ENCODE measurements around the gene GLRA1. TPM values are rescaled to one million over a fixed set of nuclear protein-coding genes. Genes with fewer than 3 reads are reported as not detected.
A peak's percentile ranks its signal among the peaks of the same experiment; 100 is the strongest.

GLRA1 gene
- polyA plus RNA-seq, 3 donors = not detected

DNA sequence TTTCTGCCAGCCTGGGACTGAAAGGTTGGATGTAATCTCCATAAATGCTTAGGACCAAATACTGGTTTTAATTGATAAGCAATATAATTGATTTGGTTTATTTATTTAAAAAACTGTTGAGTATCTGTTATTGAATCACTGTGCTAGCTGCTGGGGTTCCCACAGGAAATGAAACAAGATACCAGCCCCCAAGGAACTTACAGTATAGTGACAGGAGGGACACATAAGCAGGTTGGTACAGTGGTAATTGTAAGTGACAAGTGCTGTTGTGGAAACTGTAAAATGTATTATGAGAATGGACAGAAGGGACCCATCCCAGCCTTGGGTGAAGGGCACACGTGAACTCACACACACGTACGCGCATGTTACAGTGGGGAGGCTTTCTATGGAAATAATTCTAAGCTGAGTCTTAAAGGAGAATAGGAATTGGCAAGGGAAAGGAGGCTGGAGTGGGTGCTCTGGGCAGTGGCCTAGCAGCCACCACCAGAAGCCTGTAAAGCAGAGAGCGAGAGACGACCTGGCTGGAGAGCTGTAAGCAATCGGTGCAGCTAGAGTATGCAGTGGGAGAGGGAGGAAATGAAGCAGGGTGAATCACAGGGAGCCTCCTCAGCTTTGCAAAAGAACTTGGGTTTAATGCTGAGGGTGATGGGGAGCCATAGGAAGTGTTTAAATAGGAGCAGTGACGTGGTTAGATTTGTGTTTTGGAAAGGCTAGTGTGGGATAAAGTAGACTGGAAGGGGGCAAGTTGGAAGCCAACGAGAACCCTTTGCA, 39.3 kb downstream of the GLRA1 start:
- H3K9me3 Mint-ChIP-seq = peaks cover 0 to 7% (median 0%) of the 10 kb centered on the region in 7 donors
- intact Hi-C loops (cut with micrococcal nuclease) = no loop called here
- Histone ChIP-seq H3K36me3 (replicated peaks in 1 of 2; ENCODE audit: control insufficient read depth in 1 of 2, insufficient read depth in 2 of 2, low read length in 2 of 2) (no peaks in the 10 kb centered on the region), H3K4me3 (replicated peaks in 1 of 3; ENCODE audit: low read depth in 2 of 3, low read length in 3 of 3) (no peak overlapping the region), H3K9ac (ENCODE audit: insufficient read depth, low read length, poor library complexity, severe bottlenecking) (no peak overlapping the region), H3K4me1 (ENCODE audit: control insufficient read depth in 1 of 2, insufficient read depth in 2 of 2, low read length in 2 of 2) (no peaks in the 10 kb centered on the region), H3K4me2 (replicated peaks; ENCODE audit: extremely low read depth, low read length, poor library complexity, severe bottlenecking) (no peak overlapping the region), H3K79me2 (ENCODE audit: insufficient read depth, low read length) (no peaks in the 10 kb centered on the region), H2AFZ (ENCODE audit: insufficient read depth, low read depth, low read length, poor library complexity, severe bottlenecking) (no peak overlapping the region), H3K9me3 (replicated peaks in 1 of 2; ENCODE audit: control insufficient read depth in 1 of 2, insufficient read depth in 1 of 2, low read length in 2 of 2) (no peaks in the 10 kb centered on the region), H3K27ac (ENCODE audit: low read depth in 1 of 2, low read length in 2 of 2) (no peak overlapping the region), H4K20me1 (ENCODE audit: insufficient read depth, low read length) (no peaks in the 10 kb centered on the region), H3K27me3 (ENCODE audit: control insufficient read depth in 2 of 2, insufficient read depth in 2 of 2, low read length in 2 of 2) (no peaks in the 10 kb centered on the region)
- no peak for DNase-seq
- H3K36me3 Mint-ChIP-seq = no peaks in the 10 kb centered on the region
- H3K27me3 Mint-ChIP-seq (ENCODE audit: low read depth in 3 of 3) = peaks cover 3 to 6% (median 3%) of the 10 kb centered on the region in 3 donors
- peak overlapping the region in 1 of 7 donors; percentile 14 for H3K27ac Mint-ChIP-seq
- no peak overlapping the region for H3K4me3 Mint-ChIP-seq
- TF ChIP-seq, protein P1, sequence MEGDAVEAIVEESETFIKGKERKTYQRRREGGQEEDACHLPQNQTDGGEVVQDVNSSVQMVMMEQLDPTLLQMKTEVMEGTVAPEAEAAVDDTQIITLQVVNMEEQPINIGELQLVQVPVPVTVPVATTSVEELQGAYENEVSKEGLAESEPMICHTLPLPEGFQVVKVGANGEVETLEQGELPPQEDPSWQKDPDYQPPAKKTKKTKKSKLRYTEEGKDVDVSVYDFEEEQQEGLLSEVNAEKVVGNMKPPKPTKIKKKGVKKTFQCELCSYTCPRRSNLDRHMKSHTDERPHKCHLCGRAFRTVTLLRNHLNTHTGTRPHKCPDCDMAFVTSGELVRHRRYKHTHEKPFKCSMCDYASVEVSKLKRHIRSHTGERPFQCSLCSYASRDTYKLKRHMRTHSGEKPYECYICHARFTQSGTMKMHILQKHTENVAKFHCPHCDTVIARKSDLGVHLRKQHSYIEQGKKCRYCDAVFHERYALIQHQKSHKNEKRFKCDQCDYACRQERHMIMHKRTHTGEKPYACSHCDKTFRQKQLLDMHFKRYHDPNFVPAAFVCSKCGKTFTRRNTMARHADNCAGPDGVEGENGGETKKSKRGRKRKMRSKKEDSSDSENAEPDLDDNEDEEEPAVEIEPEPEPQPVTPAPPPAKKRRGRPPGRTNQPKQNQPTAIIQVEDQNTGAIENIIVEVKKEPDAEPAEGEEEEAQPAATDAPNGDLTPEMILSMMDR (IDR thresholded peaks at IDR 0.05) = no peak
- 81% methylated on average over 9 of the region's 9 CpGs for WGBS (ENCODE audit: insufficient coverage)
- H3K4me1 Mint-ChIP-seq = no peaks in the 10 kb centered on the region

DNA sequence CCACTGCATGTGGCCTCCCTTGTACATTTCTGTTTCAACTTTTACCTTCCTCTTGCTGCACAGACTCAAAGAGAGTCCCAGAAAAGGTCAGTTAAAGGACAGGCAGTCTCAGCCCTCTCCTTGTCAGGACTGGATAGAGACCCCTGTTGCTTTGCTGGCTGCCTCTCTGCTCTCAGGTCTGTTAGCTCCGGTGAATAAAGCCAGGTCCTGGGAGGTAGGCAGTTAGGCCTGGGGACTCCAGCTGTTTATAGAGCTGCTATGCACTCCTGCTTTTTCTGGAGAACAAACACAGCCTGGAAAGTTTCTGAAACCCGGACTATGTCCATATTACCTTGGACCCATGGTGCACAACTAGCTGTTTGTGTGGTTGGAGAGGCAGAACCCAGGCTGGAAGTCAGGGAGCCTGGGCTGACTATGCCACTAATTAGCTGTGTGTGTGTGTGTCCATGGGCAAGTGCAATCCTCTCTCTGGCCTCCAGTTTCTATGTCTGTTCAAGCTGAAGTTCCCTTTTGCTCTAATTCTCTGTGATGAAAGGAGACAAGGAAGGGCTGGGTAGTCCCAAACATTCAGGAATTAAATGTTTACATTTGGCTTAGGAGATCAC, 42.9 kb downstream of the GLRA1 start:
- Histone ChIP-seq H3K4me3 (replicated peaks in 1 of 3; ENCODE audit: low read depth in 2 of 3, low read length in 3 of 3) (no peak overlapping the region), H3K36me3 (replicated peaks in 1 of 2; ENCODE audit: control insufficient read depth in 1 of 2, insufficient read depth in 2 of 2, low read length in 2 of 2) (no peaks in the 10 kb centered on the region), H3K9ac (ENCODE audit: insufficient read depth, low read length, poor library complexity, severe bottlenecking) (no peak overlapping the region), H3K79me2 (ENCODE audit: insufficient read depth, low read length) (no peaks in the 10 kb centered on the region), H3K4me2 (replicated peaks; ENCODE audit: extremely low read depth, low read length, poor library complexity, severe bottlenecking) (no peak overlapping the region), H3K9me3 (replicated peaks in 1 of 2; ENCODE audit: control insufficient read depth in 1 of 2, insufficient read depth in 1 of 2, low read length in 2 of 2) (peaks cover 0 to 3% of the 10 kb centered on the region in 2 donors), H3K27me3 (ENCODE audit: control insufficient read depth in 2 of 2, insufficient read depth in 2 of 2, low read length in 2 of 2) (no peaks in the 10 kb centered on the region), H4K20me1 (ENCODE audit: insufficient read depth, low read length) (no peaks in the 10 kb centered on the region), H2AFZ (ENCODE audit: insufficient read depth, low read depth, low read length, poor library complexity, severe bottlenecking) (no peak overlapping the region), H3K27ac (ENCODE audit: low read depth in 1 of 2, low read length in 2 of 2) (no peak overlapping the region), H3K4me1 (ENCODE audit: control insufficient read depth in 1 of 2, insufficient read depth in 2 of 2, low read length in 2 of 2) (no peaks in the 10 kb centered on the region)
- WGBS (ENCODE audit: insufficient coverage) = 80% methylated on average over 1 of the region's 2 CpGs
- no peaks in the 10 kb centered on the region for H3K36me3 Mint-ChIP-seq
- H3K27me3 Mint-ChIP-seq (ENCODE audit: low read depth in 3 of 3) = peaks cover 1 to 3% (median 2%) of the 10 kb centered on the region in 3 donors
- no peak overlapping the region for H3K27ac Mint-ChIP-seq
- no peak for DNase-seq
- H3K4me1 Mint-ChIP-seq = no peaks in the 10 kb centered on the region
- TF ChIP-seq, protein P1 (IDR thresholded peaks at IDR 0.05) = no peak
- H3K9me3 Mint-ChIP-seq = peaks cover 0 to 9% (median 5%) of the 10 kb centered on the region in 7 donors
- H3K4me3 Mint-ChIP-seq = no peak overlapping the region
- intact Hi-C loops (cut with micrococcal nuclease) = no loop called here
